Measurements from ENCODE around the gene S100Z. TPM values are rescaled to one million over a fixed set of nuclear protein-coding genes. Genes with fewer than 3 reads are reported as not detected.

S100Z gene
- total RNA-seq, 4 donors from 2014 or later, result 0.80 TPM; not detected in 3

DNA sequence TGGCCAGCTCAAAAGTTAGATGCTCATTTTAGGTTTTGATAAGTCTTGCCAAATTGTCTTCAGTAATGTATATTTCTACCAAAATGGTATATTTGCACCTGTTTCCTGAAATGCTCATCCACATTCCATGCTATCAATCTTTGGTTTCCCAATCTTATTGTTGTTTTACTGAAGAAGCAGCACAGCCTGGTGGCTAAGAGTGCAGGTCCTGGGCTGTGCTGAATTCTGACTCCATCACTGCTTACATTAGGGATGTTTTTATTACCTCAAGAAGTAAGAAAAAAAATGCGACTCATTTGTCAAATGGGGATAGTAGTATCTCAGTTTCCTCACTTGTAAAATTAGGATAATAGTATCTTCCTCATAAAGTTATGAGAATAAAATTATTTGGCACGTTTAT is 13.6 kb upstream of the S100Z start:
- intact Hi-C loops (cut with DNase I; ENCODE audit: low total_unique reads), result no loop called here
- in situ Hi-C loops (cut with MboI; ENCODE audit: low pct_ligation_motif_present in 1 of 4, low pct_unique_long_range_greater_than_20kb in 1 of 4, low sequenced_read_pairs in 3 of 4), result no loop called here
- H3K4me3 ChIP-seq, result no peak overlapping the region
- H3K27ac ChIP-seq, result no peak overlapping the region
- H3K9me3 ChIP-seq, result no peaks in the 10 kb centered on the region
- H3K27me3 ChIP-seq, result no peaks in the 10 kb centered on the region
- peaks cover 0 to 25% (median 10%) of the 10 kb centered on the region in 4 donors for H3K4me1 ChIP-seq
- peaks cover 0 to 8% (median 0%) of the 10 kb centered on the region in 4 donors for H3K36me3 ChIP-seq
- TF ChIP-seq EP300 (IDR thresholded peaks at IDR 0.05; ENCODE audit: low read depth) (no peak), POLR2AphosphoS5 (IDR thresholded peaks at IDR 0.05) (no peak)
- 66 to 78% methylated on average over 2 of the region's 2 CpGs for WGBS, 2 donors (ENCODE audit: low coverage in 1 of 2)
- DNase-seq, result no peak

DNA sequence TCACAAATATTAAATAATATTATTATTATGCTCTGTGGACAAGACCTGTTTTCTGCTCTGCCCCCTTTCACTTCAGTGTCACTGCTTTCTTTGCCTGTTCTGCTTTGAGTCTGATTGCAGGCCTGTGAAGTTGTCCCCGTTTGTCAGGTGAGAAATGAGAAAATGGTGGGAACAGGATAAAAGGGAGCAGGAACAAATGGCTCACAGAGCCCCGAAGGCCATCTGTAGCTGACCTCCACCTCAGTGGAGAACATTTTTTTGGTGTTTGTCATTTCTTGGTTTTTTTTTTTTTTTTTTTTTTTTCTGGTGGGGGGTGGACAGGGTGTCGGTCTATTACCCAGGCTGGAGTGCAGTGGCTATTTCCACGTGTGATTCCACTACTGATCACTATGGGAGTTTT is 13.2 kb upstream of the S100Z start:
- no peaks in the 10 kb centered on the region for H3K9me3 ChIP-seq
- peaks cover 0 to 8% (median 0%) of the 10 kb centered on the region in 4 donors for H3K36me3 ChIP-seq
- TF ChIP-seq POLR2A (IDR thresholded peaks at IDR 0.05) (no peak), EP300 (IDR thresholded peaks at IDR 0.05; ENCODE audit: low read depth) (no peak), CTCF (IDR thresholded peaks at IDR 0.05) (no peak), POLR2AphosphoS5 (IDR thresholded peaks at IDR 0.05) (no peak)
- H3K27me3 ChIP-seq, result no peaks in the 10 kb centered on the region
- 46 to 80% methylated on average over 2 to 4 of the region's 4 CpGs for WGBS, 2 donors (ENCODE audit: low coverage in 1 of 2)
- intact Hi-C loops (cut with DNase I; ENCODE audit: low total_unique reads) (no loop called here), in situ Hi-C loops (cut with MboI; ENCODE audit: low pct_ligation_motif_present in 1 of 4, low pct_unique_long_range_greater_than_20kb in 1 of 4, low sequenced_read_pairs in 3 of 4) (no loop called here)
- peaks cover 0 to 25% (median 10%) of the 10 kb centered on the region in 4 donors for H3K4me1 ChIP-seq
- peak overlapping the region in 1 of 4 donors; percentile 85 for H3K27ac ChIP-seq
- no peak overlapping the region for H3K4me3 ChIP-seq
- no peak for DNase-seq

GRCh38 chr5:76838481-76839261 is 11.1 kb upstream of the S100Z start:
- 38 to 41% methylated on average over 7 of the region's 7 CpGs for WGBS, 2 donors (ENCODE audit: low coverage in 1 of 2)
- Histone ChIP-seq H3K36me3 (peaks cover 0 to 7% (median 0%) of the 10 kb centered on the region in 4 donors), H3K9me3 (no peaks in the 10 kb centered on the region), H3K4me3 (no peak overlapping the region), H3K27ac (peak overlapping the region; percentile 79 to 85 (median 82)), H3K4me1 (peaks cover 0 to 25% (median 10%) of the 10 kb centered on the region in 4 donors), H3K27me3 (no peaks in the 10 kb centered on the region)
- in situ Hi-C loops (cut with MboI; ENCODE audit: low pct_ligation_motif_present in 1 of 4, low pct_unique_long_range_greater_than_20kb in 1 of 4, low sequenced_read_pairs in 3 of 4) (no loop called here), intact Hi-C loops (cut with DNase I; ENCODE audit: low total_unique reads) (no loop called here)
- TF ChIP-seq POLR2AphosphoS5 (IDR thresholded peaks at IDR 0.05) (peak in 1 of 3 donors; percentile 69), EP300 (IDR thresholded peaks at IDR 0.05; ENCODE audit: low read depth) (no peak), POLR2A (IDR thresholded peaks at IDR 0.05) (no peak), CTCF (IDR thresholded peaks at IDR 0.05) (no peak)
- peak; percentile 51 for DNase-seq

DNA sequence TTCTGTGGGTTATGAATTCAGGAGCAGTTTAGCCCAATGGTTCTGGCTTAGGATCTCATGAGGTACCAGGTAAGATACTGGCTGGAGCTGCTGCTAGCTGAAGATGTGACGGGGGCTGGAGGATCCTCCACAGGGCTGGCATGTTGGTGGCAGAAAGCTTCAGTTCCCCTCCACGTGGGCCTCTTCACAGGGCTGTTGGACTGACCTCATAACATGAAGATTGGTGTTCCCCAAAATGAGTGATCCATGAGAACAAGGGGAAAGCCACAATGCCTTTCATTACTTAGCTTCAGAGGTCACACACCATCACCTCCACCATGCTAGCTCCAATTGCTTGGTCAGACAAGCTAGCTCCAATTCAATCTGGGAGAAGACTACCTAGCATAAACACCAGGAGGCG is 8.5 kb upstream of the S100Z start:
- H3K27ac ChIP-seq, result no peak overlapping the region
- WGBS, 2 donors (ENCODE audit: low coverage in 1 of 2), result 74 to 100% methylated on average over 1 to 3 of the region's 3 CpGs
- intact Hi-C loops (cut with DNase I; ENCODE audit: low total_unique reads) (no loop called here), in situ Hi-C loops (cut with MboI; ENCODE audit: low pct_ligation_motif_present in 1 of 4, low pct_unique_long_range_greater_than_20kb in 1 of 4, low sequenced_read_pairs in 3 of 4) (no loop called here)
- H3K4me3 ChIP-seq, result no peak overlapping the region
- no peaks in the 10 kb centered on the region for H3K36me3 ChIP-seq
- no peaks in the 10 kb centered on the region for H3K27me3 ChIP-seq
- H3K4me1 ChIP-seq, result peaks cover 0 to 25% (median 10%) of the 10 kb centered on the region in 4 donors
- no peak for DNase-seq
- no peaks in the 10 kb centered on the region for H3K9me3 ChIP-seq
- TF ChIP-seq EP300 (IDR thresholded peaks at IDR 0.05; ENCODE audit: low read depth), result no peak
- TF ChIP-seq POLR2AphosphoS5 (IDR thresholded peaks at IDR 0.05), result no peak
- TF ChIP-seq POLR2A (IDR thresholded peaks at IDR 0.05), result no peak
- TF ChIP-seq CTCF (IDR thresholded peaks at IDR 0.05), result no peak
